CD4-positive, alpha-beta T cell treated with Interferon alpha-2 for 1 hour (primary cell): ENCODE results near the gene APBA2.

Source experiments
- DNase-seq, 2 donors: peaks; one replicate each; pipeline ENCODE4 v3.0.0-alpha.2; 2020 to 2022

The APBA2 gene

DNA sequence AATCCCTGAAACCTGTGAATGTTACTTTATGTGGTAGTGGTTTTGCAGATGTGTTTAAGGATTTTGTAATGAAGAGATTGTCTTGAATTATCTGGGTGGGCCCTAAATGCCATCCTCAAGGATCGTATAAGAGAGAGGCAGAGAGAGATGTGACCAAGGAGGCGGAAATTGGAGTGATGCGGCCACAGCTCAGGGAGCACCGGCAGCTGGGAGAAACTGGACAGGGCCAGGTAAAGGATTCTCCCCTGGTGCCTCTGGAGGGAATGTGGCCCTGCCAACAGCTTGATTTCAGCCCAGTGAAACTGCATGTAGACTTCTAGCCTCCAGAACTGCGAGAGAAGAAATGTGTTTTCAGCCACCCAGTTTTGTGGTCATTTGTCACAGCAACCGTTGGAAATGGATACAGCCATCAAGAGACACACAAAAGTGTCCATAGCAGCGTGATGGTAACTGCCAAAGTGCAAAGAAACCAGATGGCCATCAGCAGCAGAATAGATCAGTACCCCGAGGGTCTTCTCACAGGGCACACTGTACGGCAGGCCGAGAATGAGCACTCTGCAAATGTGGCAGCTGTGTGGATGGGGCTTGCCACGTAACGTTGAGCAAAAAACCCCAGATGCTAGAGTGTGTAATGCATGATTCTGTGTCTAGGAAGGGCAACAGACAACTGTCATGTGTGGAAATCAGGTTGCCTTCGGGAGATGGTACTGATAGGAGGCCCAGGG, 12.2 kb downstream of the APBA2 start:
- no peak for DNase-seq

DNA sequence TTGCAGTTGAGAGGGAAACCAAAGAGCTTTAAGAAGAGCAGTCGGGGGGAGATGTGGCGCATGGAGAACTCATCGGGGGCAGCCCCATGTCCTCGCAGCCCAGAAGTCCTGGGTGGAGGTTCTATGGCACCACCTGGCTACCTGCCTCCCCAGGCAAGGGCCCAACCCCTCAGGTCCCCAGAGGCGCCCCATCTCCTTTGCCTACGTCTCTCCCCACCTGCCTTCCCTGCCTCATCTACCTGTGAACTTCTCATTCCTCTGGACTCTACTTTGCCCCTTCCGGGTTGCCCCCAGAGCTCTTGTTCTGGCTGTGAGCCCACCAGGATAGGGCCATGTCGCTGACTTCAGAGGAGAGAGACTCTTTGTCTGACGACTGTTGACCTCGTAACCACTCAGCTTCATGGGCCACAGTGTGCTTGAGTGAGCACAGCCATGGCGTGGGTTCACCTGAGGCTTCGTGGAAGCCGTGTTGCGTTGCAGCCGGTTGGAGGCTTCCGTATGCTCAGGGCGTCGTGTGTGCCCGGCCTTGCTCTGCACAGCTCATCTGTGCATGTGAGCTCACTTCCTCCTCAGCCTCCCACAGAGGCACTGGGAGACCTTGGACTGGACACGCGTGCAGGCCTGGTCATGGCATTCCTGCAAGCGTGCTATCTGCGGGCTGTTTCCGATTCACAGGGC, 13.4 kb downstream of the APBA2 start:
- DNase-seq: no peak

DNA sequence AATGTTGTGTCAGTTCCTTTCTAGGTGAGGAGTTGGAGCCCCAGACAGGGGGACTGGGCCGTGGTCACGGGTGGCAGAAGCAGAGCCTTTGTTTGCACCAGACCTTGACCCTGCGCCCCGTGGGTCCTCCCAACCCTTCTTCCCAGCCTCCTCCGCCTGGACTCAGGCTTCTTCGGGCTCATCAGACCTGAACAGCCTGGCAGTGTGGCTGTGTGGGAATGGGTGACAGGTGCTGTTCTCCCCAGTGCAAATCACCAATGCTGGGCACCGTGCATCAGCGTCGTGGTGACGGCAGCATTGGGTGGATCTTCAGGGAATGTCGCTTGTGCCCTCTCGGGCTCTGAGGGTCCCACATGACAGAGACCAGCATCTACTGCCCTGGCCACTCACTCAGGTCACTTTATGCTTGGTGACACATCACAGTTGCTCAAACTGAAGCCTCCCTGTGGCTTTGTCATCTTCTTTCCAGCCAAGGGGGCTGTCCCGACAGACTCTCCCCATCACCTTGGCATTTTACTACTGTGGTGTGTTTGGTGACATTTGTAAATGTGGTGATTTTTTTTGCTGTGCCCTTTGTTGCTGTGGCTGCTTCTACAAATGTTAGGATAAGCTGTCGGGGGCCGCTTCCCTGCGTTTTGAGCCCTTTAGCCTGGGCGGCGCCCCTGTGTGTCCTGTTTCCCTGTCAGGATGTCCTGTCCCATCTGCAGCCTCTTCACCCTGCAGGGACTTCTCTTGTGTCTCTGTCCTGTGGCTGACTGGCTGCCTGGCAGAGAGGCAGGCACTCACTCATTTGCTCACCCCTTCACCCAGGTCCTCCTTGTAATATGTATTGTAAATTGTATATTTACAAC, 14.5 kb downstream of the APBA2 start:
- no peak for DNase-seq

DNA sequence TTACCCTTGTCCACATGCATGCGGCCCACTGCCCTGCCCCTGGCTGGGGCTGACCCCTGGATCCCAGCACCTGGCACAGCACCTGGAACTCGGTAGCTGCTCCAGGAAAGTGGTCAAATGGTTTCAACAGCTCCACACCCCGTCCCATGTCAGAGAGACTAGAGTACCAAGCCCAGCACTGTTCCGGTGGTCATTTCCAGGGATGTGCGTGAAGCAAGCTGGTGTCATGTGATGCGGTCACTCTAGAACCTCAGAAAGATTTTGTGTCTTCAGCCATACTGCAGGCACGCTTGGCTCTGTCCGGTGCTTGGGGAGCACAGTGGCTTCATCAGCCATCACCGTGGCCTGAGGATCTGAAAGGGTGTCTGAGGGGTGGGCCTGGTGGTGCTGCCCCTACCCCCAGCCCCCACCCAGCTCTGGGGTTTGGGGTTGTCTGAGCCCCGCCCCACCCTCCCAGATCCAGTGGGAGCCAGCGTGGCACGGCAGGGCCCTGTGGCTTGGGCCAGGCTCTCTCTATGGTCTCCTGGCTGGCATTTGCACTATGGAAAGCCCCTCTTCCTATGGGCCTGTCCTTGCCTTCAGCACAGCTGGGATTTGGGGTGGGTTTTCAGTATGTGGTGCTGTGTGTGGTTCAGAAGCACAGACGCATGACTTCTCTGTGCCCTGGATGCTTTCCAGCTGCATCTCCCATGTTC, 15.3 kb downstream of the APBA2 start:
- no peak for DNase-seq

GRCh38 chr15:28901587-28901980, 15.8 kb downstream of the APBA2 start:
- no peak for DNase-seq

GRCh38 chr15:28901987-28902745, 16.4 kb downstream of the APBA2 start:
- no peak for DNase-seq

- no peak for DNase-seq
Measured at GRCh38 chr15:28902856-28903255, 17.1 kb downstream of the APBA2 start.

GRCh38 chr15:28903555-28903954, 17.8 kb downstream of the APBA2 start:
- no peak for DNase-seq

DNA sequence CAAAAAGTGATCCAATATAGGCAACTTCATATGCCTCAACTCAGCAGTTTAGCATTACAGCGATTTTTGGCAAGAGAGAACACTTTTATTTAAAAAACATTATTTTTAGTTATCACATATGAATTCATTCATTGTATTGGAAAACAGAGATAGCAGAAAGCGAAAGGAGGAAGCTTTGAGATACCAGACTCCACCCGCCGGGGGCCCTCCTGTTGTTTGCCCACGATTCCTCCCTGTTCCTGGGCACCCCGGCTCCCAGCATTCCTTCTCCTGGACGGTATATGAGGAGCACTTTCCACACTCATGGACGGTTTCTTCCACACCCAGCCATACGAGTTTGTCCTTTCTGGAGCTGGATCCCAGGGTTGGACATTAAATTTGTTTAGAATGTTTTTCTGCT, 18.2 kb downstream of the APBA2 start:
- no peak for DNase-seq

GRCh38 chr15:28904541-28905315, 19.0 kb downstream of the APBA2 start:
- DNase-seq: no peak

DNA sequence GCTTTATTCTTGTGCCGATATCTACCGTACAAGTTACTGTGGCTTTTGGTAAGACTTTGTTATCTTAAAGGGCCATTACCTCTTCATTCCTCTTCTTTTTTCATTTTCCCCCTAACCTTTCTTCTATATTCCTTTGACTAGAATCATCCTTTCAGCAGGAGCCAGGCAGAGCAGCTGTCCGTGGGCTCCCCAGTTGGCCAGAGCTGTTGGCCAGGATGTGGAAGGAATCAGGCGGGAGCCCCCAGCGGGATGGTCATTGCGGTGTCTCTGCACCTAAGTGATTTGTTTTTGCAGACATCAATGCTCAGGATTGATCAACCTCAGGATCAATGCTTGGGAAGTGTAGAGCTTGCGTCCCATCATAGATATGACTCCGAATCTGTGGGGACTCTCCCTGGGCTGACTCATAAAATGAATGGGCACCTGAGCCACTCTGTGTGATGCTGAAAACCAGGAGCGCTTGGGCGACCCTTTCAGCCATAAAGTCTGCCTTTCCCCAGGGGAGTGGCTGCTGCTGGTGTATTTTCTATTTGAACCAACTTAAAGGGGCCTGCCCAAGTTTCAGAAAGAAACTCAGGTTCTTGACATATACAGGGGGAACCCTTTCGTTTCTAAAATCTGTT, 21.7 kb downstream of the APBA2 start:
- no peak for DNase-seq

DNA sequence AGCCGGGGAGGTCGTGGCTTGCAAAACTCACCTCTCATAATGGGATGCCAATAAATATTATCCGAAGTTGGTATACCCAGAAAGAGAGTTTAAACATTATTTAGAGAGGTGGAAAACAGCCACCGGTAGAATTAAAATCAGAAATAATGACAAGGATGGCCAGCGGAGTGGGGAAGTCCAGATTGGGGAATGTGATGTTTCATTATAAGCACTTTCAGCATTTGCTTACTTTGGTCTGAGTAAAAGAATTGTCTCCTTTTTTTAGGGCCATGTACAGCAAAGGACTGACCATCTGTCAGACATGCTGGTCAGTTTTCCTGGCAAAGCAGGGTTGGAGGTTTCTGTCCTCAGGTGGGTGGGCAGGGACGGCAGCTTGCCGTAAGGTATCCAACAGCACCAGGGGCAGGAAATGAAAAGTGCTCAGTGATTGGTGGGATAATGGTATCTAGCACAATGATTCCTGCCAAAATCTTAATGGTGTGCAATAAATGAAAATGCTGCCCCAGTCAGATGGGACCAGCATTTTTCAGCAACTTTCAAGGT, 24.3 kb downstream of the APBA2 start:
- no peak for DNase-seq

DNA sequence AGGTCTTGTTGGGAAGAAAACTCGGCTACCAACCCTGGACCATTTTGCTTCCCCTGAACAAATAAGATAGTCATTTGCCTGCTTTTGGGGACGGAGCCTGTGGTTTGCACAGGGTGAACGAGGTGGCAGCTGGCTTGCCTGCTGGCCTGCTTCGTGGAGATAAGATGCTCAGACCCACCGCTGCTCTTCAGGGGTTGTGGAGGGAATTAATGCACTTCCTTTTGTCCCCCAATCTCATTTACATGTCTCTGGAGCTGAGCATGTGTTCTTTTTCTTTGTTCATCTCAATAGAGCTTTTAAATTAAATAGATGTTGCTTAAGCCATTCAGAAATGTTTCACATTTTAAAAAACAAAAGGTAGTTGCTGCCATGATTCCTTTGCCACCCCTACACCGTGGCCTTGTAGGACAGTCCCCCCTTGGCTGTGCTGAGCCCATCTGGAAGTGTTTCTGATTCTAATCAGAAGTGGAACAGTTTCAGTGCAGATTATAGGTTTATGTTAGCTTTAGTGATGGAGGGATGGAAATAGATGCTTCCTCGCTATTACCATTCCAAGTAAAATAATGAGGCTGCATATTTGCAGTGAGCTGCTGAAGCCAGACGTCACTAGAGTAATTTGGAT, 25.6 kb downstream of the APBA2 start:
- no peak for DNase-seq

- no peak for DNase-seq
Measured at GRCh38 chr15:28912422-28912821, 26.6 kb downstream of the APBA2 start.

- no peak for DNase-seq
Measured at GRCh38 chr15:28913171-28913765, 27.5 kb downstream of the APBA2 start.

DNA sequence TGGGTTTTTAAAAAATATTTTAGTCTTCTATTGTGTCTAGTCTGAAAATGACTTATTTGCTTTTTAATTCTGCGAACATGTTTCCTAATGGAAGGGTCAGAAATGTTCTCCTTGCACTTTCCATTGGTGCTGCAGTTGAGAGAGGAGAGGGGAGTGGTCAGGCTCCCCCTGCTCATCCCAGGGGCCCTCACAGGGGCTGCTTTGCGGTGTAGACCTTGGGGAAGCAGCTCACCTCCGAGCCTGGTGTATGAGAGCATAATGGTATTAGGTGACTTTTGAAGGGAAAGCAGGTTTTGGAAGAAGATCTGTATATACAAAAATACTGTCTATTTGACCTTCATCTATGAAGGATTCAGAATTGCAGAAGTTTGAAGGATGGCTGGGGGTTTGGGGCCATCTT, 28.3 kb downstream of the APBA2 start:
- no peak for DNase-seq

GRCh38 chr15:28914483-28915023, 28.8 kb downstream of the APBA2 start:
- no peak for DNase-seq

DNA sequence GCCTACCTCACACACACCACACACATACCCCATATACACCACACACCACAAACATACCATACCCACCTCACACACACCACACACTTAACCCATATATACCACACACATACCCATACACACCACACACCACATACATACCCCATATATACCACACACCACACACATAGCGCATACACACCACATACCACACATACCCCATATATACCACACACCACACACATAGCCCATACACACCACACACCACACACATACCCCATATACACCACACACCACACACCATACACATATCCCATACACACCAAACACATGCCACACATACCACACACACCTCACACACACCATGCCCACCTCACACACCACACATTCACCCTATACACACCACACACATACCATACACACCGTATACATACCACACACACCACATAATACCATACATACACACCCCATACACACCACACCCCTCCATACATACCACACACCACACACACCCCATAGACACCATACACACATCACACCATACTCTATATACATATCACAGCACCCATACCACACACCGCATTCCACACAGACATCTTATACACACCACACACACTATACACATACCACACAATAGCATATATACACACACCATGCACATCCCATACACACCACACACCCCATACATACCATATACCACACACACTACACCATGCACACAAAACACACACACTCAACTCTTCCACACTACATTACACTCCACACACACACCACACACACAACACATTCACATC, 29.5 kb downstream of the APBA2 start:
- no peak for DNase-seq

DNA sequence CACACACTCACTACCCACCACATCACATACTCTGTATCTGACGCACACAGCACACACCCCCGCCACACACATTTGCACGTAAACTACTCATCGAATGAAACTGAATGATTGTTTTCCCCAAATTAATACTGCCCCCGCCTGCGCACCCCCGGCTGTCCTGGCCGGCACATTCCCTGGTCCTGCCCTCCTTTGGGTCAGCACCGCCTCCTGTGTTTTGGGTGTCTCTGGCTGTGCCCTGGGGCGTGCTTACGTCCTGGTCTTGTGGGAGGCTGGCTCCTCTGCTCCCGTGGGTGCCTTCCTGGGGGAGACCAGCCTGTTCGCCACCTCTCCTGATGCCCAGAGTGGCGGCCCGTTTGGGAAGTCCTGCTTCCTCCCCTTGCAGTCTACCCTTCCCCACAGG, 30.2 kb downstream of the APBA2 start:
- DNase-seq: no peak
